ENCODE measurements around the gene FAM221B.

DNA sequence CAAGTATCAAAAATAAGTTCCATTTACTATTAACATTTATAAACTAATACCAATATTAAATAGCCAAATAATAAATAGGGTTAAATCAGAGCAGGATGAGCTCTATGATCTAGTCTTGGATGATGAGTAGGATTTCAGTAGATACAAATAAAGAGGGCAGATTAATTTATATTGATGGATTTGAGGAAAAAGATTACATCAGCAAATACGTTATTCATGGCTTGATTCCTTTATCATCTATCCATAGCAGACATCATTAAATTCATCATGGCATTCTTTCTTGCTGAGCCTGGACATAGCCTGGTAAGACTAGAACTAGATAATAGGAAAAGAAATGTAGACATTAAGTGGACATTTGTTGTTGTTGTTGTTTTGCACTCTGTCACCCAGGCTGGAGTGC, 61.1 kb downstream of the FAM221B start:
- TF ChIP-seq, protein P1, sequence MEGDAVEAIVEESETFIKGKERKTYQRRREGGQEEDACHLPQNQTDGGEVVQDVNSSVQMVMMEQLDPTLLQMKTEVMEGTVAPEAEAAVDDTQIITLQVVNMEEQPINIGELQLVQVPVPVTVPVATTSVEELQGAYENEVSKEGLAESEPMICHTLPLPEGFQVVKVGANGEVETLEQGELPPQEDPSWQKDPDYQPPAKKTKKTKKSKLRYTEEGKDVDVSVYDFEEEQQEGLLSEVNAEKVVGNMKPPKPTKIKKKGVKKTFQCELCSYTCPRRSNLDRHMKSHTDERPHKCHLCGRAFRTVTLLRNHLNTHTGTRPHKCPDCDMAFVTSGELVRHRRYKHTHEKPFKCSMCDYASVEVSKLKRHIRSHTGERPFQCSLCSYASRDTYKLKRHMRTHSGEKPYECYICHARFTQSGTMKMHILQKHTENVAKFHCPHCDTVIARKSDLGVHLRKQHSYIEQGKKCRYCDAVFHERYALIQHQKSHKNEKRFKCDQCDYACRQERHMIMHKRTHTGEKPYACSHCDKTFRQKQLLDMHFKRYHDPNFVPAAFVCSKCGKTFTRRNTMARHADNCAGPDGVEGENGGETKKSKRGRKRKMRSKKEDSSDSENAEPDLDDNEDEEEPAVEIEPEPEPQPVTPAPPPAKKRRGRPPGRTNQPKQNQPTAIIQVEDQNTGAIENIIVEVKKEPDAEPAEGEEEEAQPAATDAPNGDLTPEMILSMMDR (conservative IDR thresholded peaks at IDR 0.05; ENCODE audit: low read depth, low read length) = no peak
- TF ChIP-seq EZH2 (IDR thresholded peaks at IDR 0.05; ENCODE audit: borderline replicate concordance, low read depth, low read length, poor library complexity, severe bottlenecking) = no peak
